Tibial nerve (tissue), 3 donors: Measurements from ENCODE around the gene EDDM13.

ENCODE experiments used
- POLR2A ChIP-seq, 2 donors: fragments of 450-650 bp; IDR thresholded peaks; one replicate each; pipeline ENCODE4 v1.6.1; 2017; ENCODE audit warnings: antibody characterized with exemption in 2 of 2, mild to moderate bottlenecking in 2 of 2, moderate library complexity in 2 of 2
- TF ChIP-seq, protein P1 (sequence below), 5 experiments: fragments of 200-600 bp in 3 of 5; fragments of 450-650 bp in 2 of 5; sonication (generic) in 3 of 5; IDR thresholded peaks; one replicate each; pipeline ENCODE4 v1.5.1; 2016 to 2019; ENCODE audit warnings: antibody characterized with exemption in 5 of 5, mild to moderate bottlenecking in 3 of 5, moderate library complexity in 2 of 5

DNA sequence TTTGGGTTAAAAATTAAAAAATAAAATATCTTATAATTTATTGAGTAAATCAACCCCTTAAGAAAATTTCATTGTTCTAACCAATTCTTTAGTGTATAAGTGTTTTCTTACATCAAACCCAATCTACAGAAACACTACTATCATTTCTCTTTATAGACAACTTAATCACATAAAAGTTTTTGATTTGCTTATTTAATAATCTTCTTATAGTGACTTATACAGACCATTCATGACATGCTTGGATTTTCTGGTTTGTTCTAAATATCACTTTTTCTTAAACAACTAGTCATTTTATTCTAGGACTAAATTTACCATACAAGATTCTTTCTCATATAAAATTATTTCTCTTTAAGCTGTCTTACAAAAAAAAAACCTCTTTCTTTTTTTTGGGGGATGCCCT is 69.4 kb downstream of the EDDM13 start:
- no peak for TF ChIP-seq POLR2A (IDR thresholded peaks at IDR 0.05)
- TF ChIP-seq, protein P1, sequence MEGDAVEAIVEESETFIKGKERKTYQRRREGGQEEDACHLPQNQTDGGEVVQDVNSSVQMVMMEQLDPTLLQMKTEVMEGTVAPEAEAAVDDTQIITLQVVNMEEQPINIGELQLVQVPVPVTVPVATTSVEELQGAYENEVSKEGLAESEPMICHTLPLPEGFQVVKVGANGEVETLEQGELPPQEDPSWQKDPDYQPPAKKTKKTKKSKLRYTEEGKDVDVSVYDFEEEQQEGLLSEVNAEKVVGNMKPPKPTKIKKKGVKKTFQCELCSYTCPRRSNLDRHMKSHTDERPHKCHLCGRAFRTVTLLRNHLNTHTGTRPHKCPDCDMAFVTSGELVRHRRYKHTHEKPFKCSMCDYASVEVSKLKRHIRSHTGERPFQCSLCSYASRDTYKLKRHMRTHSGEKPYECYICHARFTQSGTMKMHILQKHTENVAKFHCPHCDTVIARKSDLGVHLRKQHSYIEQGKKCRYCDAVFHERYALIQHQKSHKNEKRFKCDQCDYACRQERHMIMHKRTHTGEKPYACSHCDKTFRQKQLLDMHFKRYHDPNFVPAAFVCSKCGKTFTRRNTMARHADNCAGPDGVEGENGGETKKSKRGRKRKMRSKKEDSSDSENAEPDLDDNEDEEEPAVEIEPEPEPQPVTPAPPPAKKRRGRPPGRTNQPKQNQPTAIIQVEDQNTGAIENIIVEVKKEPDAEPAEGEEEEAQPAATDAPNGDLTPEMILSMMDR (IDR thresholded peaks at IDR 0.05) = no peak
